Right atrium auricular region (tissue), 2 donors: ENCODE data around the gene GTF3C6. TPM values are rescaled to one million over a fixed set of nuclear protein-coding genes. Genes with fewer than 3 reads are reported as not detected.

ENCODE experiments used
- DNase-seq: peaks from one replicate; pipeline ENCODE4 v3.0.0-alpha.2; 2019; ENCODE audit warnings: low spot score
- H3K27ac ChIP-seq, 2 donors: fragments of 200-600 bp; sonication (generic); 1 replicate in 1 of 2; 2 replicates in 1 of 2; pipeline ENCODE4 v1.5.1; 2016 to 2019
- H3K27me3 ChIP-seq, 2 donors: fragments of 200-600 bp; sonication (generic); one replicate each; pipeline versions ENCODE4 v1.5.1 to v1.6.0; 2017 to 2019
- H3K36me3 ChIP-seq: fragments of 200-600 bp; sonication (generic); one replicate; pipeline ENCODE4 v1.5.1; 2016
- H3K4me1 ChIP-seq, 2 donors: fragments of 200-600 bp; sonication (generic); one replicate each; pipeline versions ENCODE4 v1.5.1 to v1.6.0; 2017 to 2019
- H3K4me3 ChIP-seq, 2 donors: fragments of 200-600 bp; sonication (generic); 1 replicate in 1 of 2; 2 replicates in 1 of 2; pipeline ENCODE4 v1.5.1; 2017 to 2019; ENCODE audit warnings: mild to moderate bottlenecking in 1 of 2, moderate library complexity in 1 of 2
- H3K9me3 ChIP-seq, 2 donors: fragments of 200-600 bp; sonication (generic); one replicate each; pipeline ENCODE4 v1.5.1; 2019
- total RNA-seq, 2 donors: library from RNA; depleted of rRNA; stranded (reverse); fragments of >200 nt; gene quantifications; one replicate each; pipeline ENCODE4 v1.1.0, GENCODE V29; 2016
- TF ChIP-seq, protein P1 (sequence below), 2 donors: fragments of 200-600 bp; sonication (generic); IDR thresholded peaks; one replicate each; pipeline ENCODE4 v1.5.1; 2019; ENCODE audit warnings: antibody characterized with exemption in 2 of 2

Gene GTF3C6
- total RNA-seq, 2 donors from 2014 or later = 51.0 to 78.1 TPM

DNA sequence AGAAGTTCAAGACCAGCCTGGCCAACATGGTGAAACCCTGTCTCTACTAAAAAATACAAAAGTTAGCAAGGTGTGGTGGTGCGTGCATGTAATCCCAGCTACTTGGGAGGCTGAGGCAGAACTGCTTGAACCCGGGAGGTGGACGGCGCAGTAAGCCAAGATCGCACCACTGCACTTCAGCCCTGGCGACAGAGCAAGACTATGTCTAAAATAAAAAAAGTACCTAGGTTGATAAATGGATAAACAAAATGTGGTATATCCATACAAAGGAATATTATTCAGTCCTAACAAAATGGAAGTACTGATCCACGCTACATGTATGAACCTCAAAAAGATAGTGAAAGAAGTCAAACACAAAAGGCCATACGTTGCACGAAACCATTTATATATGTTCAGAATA lies 22.1 kb downstream of the GTF3C6 start:
- no peak for DNase-seq
- Histone ChIP-seq H3K36me3 (peaks cover 6% of the 10 kb centered on the region), H3K27ac (no peak overlapping the region), H3K27me3 (no peaks in the 10 kb centered on the region), H3K4me3 (no peak overlapping the region), H3K9me3 (no peaks in the 10 kb centered on the region), H3K4me1 (peaks cover 0 to 18% of the 10 kb centered on the region in 2 donors)
- TF ChIP-seq, protein P1, sequence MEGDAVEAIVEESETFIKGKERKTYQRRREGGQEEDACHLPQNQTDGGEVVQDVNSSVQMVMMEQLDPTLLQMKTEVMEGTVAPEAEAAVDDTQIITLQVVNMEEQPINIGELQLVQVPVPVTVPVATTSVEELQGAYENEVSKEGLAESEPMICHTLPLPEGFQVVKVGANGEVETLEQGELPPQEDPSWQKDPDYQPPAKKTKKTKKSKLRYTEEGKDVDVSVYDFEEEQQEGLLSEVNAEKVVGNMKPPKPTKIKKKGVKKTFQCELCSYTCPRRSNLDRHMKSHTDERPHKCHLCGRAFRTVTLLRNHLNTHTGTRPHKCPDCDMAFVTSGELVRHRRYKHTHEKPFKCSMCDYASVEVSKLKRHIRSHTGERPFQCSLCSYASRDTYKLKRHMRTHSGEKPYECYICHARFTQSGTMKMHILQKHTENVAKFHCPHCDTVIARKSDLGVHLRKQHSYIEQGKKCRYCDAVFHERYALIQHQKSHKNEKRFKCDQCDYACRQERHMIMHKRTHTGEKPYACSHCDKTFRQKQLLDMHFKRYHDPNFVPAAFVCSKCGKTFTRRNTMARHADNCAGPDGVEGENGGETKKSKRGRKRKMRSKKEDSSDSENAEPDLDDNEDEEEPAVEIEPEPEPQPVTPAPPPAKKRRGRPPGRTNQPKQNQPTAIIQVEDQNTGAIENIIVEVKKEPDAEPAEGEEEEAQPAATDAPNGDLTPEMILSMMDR (IDR thresholded peaks at IDR 0.05) = no peak

DNA sequence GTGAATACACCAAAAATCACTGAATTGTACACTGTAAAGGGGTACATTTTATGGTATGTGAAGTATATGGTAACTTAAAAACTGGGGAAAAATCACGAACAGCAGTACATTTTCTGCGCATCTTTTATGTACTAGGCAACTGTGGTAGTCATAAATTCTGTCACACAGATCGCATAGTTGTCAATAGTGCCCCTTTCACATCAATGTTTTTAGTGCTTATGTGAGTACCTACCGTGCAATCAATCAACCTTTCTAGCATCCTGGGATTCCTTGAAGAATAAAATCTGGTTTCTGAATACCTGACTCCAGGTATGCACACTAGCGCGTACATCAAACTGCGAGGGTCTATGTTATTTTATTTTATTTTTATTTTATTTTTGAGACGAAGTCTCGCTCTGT lies 22.7 kb downstream of the GTF3C6 start:
- H3K9me3 ChIP-seq = no peaks in the 10 kb centered on the region
- TF ChIP-seq, protein P1 (IDR thresholded peaks at IDR 0.05) = no peak
- H3K27me3 ChIP-seq = no peaks in the 10 kb centered on the region
- peak overlapping the region; percentile 89 to 92 for H3K27ac ChIP-seq
- peaks cover 0 to 18% of the 10 kb centered on the region in 2 donors for H3K4me1 ChIP-seq
- peaks cover 11% of the 10 kb centered on the region for H3K36me3 ChIP-seq
- DNase-seq = no peak
- H3K4me3 ChIP-seq = peak overlapping the region; percentile 78 to 94

DNA sequence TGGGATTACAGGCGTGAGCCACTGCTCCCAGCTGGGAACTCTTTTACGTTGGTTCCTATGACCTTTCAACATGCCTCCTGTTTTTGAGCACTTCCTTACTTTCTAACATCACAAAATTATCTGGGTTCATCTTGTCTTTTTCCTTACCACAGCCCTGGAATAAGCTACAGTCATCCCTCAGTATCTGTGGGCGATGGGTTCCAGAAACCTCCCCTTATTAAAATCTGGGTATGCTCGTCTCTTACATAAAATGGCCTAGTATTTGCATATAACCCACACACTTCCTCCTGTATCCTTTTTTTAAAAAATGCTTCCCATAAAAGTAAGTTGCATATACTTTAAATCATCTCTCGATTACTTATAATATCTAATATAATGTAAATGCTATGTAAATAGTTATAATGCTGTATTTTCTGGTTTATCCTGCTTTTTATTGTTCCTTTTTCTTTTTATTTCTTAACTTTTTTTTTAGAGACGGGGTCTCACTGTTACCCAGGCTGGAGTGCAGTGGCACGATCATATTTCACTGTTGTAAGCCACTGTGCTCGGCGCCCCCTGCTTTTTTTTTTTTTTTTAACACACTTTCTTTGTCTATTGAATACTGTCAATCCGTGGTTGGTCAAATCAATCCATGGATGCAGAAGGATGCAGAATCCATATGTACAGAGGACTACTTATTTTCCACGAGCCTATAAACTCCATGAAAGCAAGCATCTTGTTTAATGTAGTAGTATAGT lies 32.5 kb downstream of the GTF3C6 start:
- TF ChIP-seq, protein P1 (IDR thresholded peaks at IDR 0.05) = no peak
- Histone ChIP-seq H3K27me3 (no peaks in the 10 kb centered on the region), H3K36me3 (peaks cover 45% of the 10 kb centered on the region), H3K27ac (no peak overlapping the region), H3K4me1 (no peaks in the 10 kb centered on the region), H3K9me3 (no peaks in the 10 kb centered on the region), H3K4me3 (no peak overlapping the region)
- no peak for DNase-seq

DNA sequence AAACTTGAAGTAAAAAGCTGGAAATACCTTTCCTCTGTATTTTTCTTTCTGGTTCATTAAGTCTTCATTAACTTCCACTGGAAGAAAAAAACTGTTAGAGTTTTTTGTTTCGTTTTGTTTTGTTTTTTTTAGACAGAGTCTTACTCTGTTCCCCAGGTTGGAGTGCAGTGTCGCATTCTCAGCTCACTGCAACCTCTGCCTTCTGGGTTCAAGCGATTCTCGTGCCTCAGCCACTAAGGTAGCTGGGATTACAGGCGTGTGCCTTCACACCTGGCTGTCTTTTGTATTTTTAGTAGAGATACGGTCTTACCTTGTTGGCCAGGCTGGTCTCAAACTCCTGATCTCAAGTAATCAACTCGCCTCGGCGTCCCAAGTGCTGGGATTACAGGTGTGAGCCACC lies 38.2 kb downstream of the GTF3C6 start:
- Histone ChIP-seq H3K27me3 (no peaks in the 10 kb centered on the region), H3K27ac (no peak overlapping the region), H3K9me3 (no peaks in the 10 kb centered on the region), H3K36me3 (peaks cover 48% of the 10 kb centered on the region), H3K4me3 (no peak overlapping the region), H3K4me1 (no peaks in the 10 kb centered on the region)
- no peak for DNase-seq
- TF ChIP-seq, protein P1 (IDR thresholded peaks at IDR 0.05) = no peak

DNA sequence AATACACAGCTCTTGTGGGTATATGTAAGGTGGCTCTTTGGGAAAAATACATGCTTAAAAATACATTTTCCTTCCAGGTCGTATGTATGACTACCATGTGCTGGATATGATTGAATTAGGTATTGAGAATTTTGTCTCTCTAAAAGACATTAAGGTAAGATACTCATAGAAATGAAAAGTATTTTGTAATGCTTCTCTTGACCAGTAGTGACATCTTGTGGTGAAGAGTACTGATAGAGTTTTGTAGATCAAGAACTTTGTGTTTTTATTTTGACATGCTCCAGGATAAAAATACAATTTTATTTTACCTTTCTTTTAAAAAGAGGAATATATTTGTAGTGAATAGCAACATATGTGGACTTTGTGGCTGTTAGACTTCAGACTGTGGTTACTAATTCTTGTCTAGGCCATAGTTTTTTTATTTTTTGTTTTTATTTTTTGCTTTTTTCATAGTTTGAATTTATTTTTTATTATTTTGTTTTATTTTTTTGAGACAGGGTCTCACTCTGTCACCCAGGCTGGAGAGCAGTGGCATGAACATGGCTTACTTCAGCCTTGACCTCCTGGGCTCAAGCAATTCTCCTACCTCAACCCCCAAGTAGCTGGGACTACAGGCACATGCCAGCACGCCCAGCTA lies 41.2 kb downstream of the GTF3C6 start:
- H3K4me1 ChIP-seq = no peaks in the 10 kb centered on the region
- peaks cover 55% of the 10 kb centered on the region for H3K36me3 ChIP-seq

More for the DNA sequence above, 41.2 kb downstream of the GTF3C6 start:
- Histone ChIP-seq H3K4me3 (no peak overlapping the region), H3K9me3 (no peaks in the 10 kb centered on the region), H3K27ac (no peak overlapping the region), H3K27me3 (no peaks in the 10 kb centered on the region)
- TF ChIP-seq, protein P1 (IDR thresholded peaks at IDR 0.05) = peak in 1 of 2 donors; percentile 56
- DNase-seq = no peak
